PC-9 (cell line): ENCODE data around the gene CCM2. TPM values are rescaled to one million over a fixed set of nuclear protein-coding genes. Genes with fewer than 3 reads are reported as not detected.
A peak's percentile ranks its signal among the peaks of the same experiment; 100 is the strongest.

Source experiments
- BruUV-seq: library from RNA; stranded (reverse); fragments of 400-500 nt; replicated peaks from 2 replicates; lab custom pipeline; 2021; lab: Mats Ljungman, UMichigan
- CTCF ChIA-PET: fragments of 300-600 bp; sonication (Branson Sonifier 250); formaldehyde crosslinking; loops from one replicate; lab custom pipeline; 2022; ENCODE audit warnings: antibody characterized with exemption; lab: Charles Lee
- POLR2A ChIA-PET: fragments of 300-600 bp; sonication (Branson Sonifier 250); formaldehyde crosslinking; loops from one replicate; lab custom pipeline; 2022; ENCODE audit warnings: antibody characterized with exemption; ENCODE audit not compliant: unreplicated experiment; lab: Charles Lee
- DNase-seq, 2 experiments: peaks; one replicate each; pipeline versions ENCODE4 v3.0.0 to v3.0.0-alpha.2; 2015 to 2022; ENCODE audit warnings: mixed read lengths in 1 of 2
- H2AFZ ChIP-seq: fragments of 200-600 bp; sonication (generic); 2 replicates; pipeline ENCODE4 v1.8.1; 2017; ENCODE audit warnings: antibody characterized with exemption
- H3F3A ChIP-seq: fragments of 200-600 bp; sonication (generic); 2 replicates; pipeline ENCODE4 v1.8.1; 2017; ENCODE audit warnings: antibody characterized with exemption, mild to moderate bottlenecking, low read depth; ENCODE audit not compliant: insufficient read depth
- H3K27ac ChIP-seq: fragments of 200-600 bp; sonication (generic); 2 replicates; pipeline ENCODE4 v1.6.1; 2016; ENCODE audit warnings: mixed run types
- H3K27me3 ChIP-seq: fragments of 200-600 bp; sonication (generic); 2 replicates; pipeline ENCODE4 v1.6.1; 2016; ENCODE audit warnings: low read depth, mixed run types; ENCODE audit not compliant: insufficient read depth
- H3K36me3 ChIP-seq: fragments of 200-600 bp; sonication (generic); 2 replicates; pipeline ENCODE4 v1.6.1; 2016; ENCODE audit warnings: low read depth, mixed run types
- H3K4me1 ChIP-seq: fragments of 200-600 bp; sonication (generic); replicated peaks from 2 replicates; pipeline ENCODE4 v1.6.1; 2016; ENCODE audit warnings: mixed run types; ENCODE audit not compliant: insufficient read depth
- H3K4me2 ChIP-seq: fragments of 200-600 bp; sonication (generic); 2 replicates; pipeline ENCODE4 v1.6.1; 2017; ENCODE audit warnings: mixed run types
- H3K4me3 ChIP-seq: fragments of 200-600 bp; sonication (generic); 2 replicates; pipeline ENCODE4 v1.6.1; 2016; ENCODE audit warnings: mixed run types
- H3K79me2 ChIP-seq: fragments of 200-600 bp; sonication (generic); 2 replicates; pipeline ENCODE4 v1.6.1; 2017; ENCODE audit warnings: low read depth, mixed run types
- H3K9me2 ChIP-seq: fragments of 200-600 bp; sonication (generic); 2 replicates; pipeline ENCODE4 v1.8.1; 2017; ENCODE audit warnings: mild to moderate bottlenecking; ENCODE audit not compliant: insufficient read depth
- H3K9me3 ChIP-seq: fragments of 200-600 bp; sonication (generic); 2 replicates; pipeline ENCODE4 v1.8.1; 2016; ENCODE audit warnings: low read depth; ENCODE audit not compliant: insufficient read depth
- H4K20me1 ChIP-seq: fragments of 200-600 bp; sonication (generic); 2 replicates; pipeline ENCODE4 v1.8.1; 2017; ENCODE audit not compliant: insufficient read depth
- EZH2 ChIP-seq: fragments of 200-600 bp; sonication (generic); IDR thresholded peaks from 2 replicates; pipeline ENCODE4 v1.8.0; 2017; ENCODE audit warnings: antibody characterized with exemption, low read depth
- intact Hi-C: fragments of 100-400 bp; cut with micrococcal nuclease; formaldehyde crosslinking; loops from one replicate; pipeline ENCODE4 v1.10.0; 2022; ENCODE audit not compliant: unreplicated experiment
- total RNA-seq: library from RNA; stranded (reverse); gene quantifications from 2 replicates; pipeline ENCODE4 v1.2.3, GENCODE V29; 2021
- TF ChIP-seq, protein P1 (sequence below): fragments of 200-600 bp; sonication (generic); conservative IDR thresholded peaks from 2 replicates; pipeline ENCODE4 v1.6.1; 2017; ENCODE audit warnings: mixed run types, antibody characterized with exemption, mild to moderate bottlenecking, moderate library complexity

The CCM2 gene
- total RNA-seq, 1 experiment from 2014 or later = 54.2 TPM

- POLR2A ChIA-PET = no interaction called here
- no peaks in the 10 kb centered on the region; the same call in 1 of the 2 replicates for H3K36me3 ChIP-seq
- no peaks in the 10 kb centered on the region for H3K79me2 ChIP-seq
- DNase-seq = no peak
- H3K27ac ChIP-seq = no peak overlapping the region
- peaks cover 10% of the 10 kb centered on the region for H3K4me1 ChIP-seq
- no peaks in the 10 kb centered on the region for H4K20me1 ChIP-seq
- intact Hi-C loops = no loop called here
- no peaks in the 10 kb centered on the region for H3K27me3 ChIP-seq
- H3K9me2 ChIP-seq = no peaks in the 10 kb centered on the region
- CTCF ChIA-PET = interaction anchor here (0.5 kb wide), 1 partner anchor 217 kb away, joined by 6 read pairs; no protein-coding TSS in a partner anchor
- no peaks in the 10 kb centered on the region for H3K9me3 ChIP-seq
- TF ChIP-seq, protein P1, sequence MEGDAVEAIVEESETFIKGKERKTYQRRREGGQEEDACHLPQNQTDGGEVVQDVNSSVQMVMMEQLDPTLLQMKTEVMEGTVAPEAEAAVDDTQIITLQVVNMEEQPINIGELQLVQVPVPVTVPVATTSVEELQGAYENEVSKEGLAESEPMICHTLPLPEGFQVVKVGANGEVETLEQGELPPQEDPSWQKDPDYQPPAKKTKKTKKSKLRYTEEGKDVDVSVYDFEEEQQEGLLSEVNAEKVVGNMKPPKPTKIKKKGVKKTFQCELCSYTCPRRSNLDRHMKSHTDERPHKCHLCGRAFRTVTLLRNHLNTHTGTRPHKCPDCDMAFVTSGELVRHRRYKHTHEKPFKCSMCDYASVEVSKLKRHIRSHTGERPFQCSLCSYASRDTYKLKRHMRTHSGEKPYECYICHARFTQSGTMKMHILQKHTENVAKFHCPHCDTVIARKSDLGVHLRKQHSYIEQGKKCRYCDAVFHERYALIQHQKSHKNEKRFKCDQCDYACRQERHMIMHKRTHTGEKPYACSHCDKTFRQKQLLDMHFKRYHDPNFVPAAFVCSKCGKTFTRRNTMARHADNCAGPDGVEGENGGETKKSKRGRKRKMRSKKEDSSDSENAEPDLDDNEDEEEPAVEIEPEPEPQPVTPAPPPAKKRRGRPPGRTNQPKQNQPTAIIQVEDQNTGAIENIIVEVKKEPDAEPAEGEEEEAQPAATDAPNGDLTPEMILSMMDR = no peak
- no peak for TF ChIP-seq EZH2
- H2AFZ ChIP-seq = no peak overlapping the region
- H3F3A ChIP-seq = peaks cover 8% of the 10 kb centered on the region; the same call in 1 of the 2 replicates
- H3K4me3 ChIP-seq = no peak overlapping the region
- peak overlapping the region; percentile 3; the same call in 1 of the 2 replicates for H3K4me2 ChIP-seq
- BruUV-seq = no TSS peak
Observed at GRCh38 chr7:45073031-45073785, 73.2 kb downstream of the CCM2 start.

DNA sequence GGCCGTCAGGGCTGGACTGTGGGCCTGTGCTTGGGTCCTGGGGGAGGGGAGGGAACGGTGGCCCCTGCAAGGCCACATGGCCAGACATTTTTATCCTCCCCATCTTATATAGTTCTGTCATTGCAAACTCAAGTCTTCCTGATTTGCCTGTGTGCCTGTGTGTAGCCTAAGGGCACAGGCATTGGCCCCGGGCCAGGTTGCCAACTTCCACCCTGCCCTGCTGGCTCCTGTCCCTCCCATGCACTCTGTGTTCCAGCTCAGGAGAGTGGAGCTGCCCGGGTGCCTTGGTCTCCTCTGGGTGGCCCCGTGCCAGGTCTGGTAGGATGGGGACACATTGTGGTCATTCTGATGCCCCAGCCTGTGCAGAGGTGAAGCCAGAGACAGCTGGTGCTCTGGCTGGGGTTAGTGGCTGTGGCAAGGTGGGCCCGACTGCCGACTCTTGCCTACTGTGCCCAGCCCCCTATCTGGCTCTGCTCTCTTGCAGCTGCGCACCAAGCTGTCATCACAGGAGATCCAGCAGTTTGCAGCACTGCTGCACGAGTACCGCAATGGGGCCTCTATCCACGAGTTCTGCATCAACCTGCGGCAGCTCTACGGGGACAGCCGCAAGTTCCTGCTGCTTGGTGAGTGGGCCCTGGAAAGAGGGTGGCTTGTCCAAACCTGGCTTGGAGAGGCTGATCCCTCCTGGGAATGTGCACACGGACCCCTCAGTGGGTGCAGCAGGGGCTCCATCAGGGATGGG, 74.0 kb downstream of the CCM2 start:
- peaks cover 8% of the 10 kb centered on the region; the same call in 1 of the 2 replicates for H3F3A ChIP-seq
- no peaks in the 10 kb centered on the region for H3K9me3 ChIP-seq
- no TSS peak for BruUV-seq
- ChIA-PET CTCF (no interaction called here), POLR2A (no interaction called here)
- intact Hi-C loops = no loop called here
- no peak for TF ChIP-seq EZH2
- TF ChIP-seq, protein P1 = no peak
- no peaks in the 10 kb centered on the region for H3K9me2 ChIP-seq
- peaks cover 10% of the 10 kb centered on the region for H3K4me1 ChIP-seq
- no peaks in the 10 kb centered on the region; the same call in 1 of the 2 replicates for H3K36me3 ChIP-seq
- H3K27me3 ChIP-seq = no peaks in the 10 kb centered on the region
- H2AFZ ChIP-seq = no peak overlapping the region
- no peaks in the 10 kb centered on the region for H4K20me1 ChIP-seq
- H3K4me2 ChIP-seq = peak overlapping the region; percentile 3; the same call in 1 of the 2 replicates
- DNase-seq = peak; percentile 63 to 93
- no peak overlapping the region for H3K27ac ChIP-seq
- no peak overlapping the region for H3K4me3 ChIP-seq
- no peaks in the 10 kb centered on the region for H3K79me2 ChIP-seq

DNA sequence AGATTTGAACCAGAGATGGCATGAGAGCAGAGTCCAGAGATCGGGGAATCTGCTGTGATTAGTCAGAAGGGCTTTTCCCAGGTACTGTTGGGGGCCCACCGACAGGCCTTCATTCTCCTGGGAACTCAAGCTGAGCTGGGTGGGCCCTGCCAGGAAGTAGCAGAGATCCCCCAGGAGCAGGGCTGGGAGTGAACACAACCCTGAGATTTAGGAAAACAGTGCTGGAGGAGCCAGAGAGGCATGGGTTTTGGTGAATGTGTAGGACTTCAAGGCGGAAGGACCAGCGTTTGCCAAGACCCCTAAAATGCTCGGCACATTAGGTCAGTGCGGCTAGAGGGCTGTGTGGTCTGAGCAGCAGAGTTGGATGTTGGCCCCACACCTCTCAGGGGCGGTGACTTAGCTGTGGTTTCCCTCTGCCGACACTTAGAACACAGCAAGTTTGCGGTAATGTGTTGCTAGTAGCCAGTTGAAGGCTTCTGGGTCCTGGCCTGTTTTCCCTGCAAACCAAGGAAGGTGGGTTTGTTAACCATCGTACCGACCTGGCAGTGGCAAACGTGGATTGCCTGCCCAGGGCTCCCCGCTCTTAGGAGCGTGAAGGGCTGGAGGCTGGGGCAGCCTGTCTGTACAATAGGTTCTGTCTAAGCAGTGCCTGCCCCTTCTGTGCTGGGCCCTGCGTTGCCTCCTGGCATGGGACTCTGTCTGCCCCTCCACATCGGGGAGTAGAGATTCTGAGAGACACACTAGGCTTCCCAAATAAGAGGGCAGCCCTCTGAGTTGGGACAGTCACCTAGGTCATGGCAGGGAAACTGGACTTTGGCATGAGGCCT, 74.7 kb downstream of the CCM2 start:
- Histone ChIP-seq H3K27ac (no peak overlapping the region), H3K36me3 (no peaks in the 10 kb centered on the region; the same call in 1 of the 2 replicates), H3K4me3 (no peak overlapping the region), H3F3A (peaks cover 8% of the 10 kb centered on the region; the same call in 1 of the 2 replicates), H3K4me2 (no peak overlapping the region), H3K9me2 (no peaks in the 10 kb centered on the region), H3K4me1 (peaks cover 10% of the 10 kb centered on the region), H3K79me2 (no peaks in the 10 kb centered on the region), H4K20me1 (no peaks in the 10 kb centered on the region), H3K9me3 (no peaks in the 10 kb centered on the region), H2AFZ (no peak overlapping the region), H3K27me3 (no peaks in the 10 kb centered on the region)
- no TSS peak for BruUV-seq
- POLR2A ChIA-PET = no interaction called here
- no peak for DNase-seq
- intact Hi-C loops = no loop called here
- no peak for TF ChIP-seq EZH2
- TF ChIP-seq, protein P1 = no peak
- CTCF ChIA-PET = no interaction called here
